Measurements from ENCODE around the gene COL4A3.

DNA sequence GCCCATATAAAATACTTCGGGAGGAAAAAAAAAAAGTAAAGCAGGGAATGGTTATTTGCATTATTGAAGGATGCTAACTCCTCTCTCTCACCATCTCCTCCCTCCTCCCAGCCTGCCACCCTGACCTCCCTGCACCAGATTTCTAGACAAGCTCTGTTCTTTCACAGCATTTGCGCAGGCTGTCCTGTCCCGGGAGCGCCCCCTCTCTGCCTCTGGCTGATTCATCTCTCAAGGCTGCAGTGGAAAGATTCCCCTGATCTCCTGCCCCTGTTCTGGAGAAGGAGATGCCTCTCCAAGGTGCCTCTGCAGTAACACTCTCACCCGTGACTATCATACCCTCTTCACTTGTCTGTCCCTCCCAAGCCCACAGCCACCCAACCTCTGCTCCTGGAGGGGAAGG lies 38.9 kb upstream of the COL4A3 start:
- TF ChIP-seq, protein P1, sequence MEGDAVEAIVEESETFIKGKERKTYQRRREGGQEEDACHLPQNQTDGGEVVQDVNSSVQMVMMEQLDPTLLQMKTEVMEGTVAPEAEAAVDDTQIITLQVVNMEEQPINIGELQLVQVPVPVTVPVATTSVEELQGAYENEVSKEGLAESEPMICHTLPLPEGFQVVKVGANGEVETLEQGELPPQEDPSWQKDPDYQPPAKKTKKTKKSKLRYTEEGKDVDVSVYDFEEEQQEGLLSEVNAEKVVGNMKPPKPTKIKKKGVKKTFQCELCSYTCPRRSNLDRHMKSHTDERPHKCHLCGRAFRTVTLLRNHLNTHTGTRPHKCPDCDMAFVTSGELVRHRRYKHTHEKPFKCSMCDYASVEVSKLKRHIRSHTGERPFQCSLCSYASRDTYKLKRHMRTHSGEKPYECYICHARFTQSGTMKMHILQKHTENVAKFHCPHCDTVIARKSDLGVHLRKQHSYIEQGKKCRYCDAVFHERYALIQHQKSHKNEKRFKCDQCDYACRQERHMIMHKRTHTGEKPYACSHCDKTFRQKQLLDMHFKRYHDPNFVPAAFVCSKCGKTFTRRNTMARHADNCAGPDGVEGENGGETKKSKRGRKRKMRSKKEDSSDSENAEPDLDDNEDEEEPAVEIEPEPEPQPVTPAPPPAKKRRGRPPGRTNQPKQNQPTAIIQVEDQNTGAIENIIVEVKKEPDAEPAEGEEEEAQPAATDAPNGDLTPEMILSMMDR (optimal IDR thresholded peaks at IDR 0.05 in 1 of 3, IDR thresholded peaks at IDR 0.05 in 1 of 3, conservative IDR thresholded peaks at IDR 0.05 in 1 of 3; ENCODE audit: extremely low read depth in 1 of 3, insufficient read depth in 2 of 3, low read length in 3 of 3): peak in 1 of 3 experiments; percentile 9
- TF ChIP-seq EZH2 (IDR thresholded peaks at IDR 0.05; ENCODE audit: low read length): no peak

Data from keratinocyte (primary cell).